ENCODE measurements around the gene MBD3.

Gene MBD3

DNA sequence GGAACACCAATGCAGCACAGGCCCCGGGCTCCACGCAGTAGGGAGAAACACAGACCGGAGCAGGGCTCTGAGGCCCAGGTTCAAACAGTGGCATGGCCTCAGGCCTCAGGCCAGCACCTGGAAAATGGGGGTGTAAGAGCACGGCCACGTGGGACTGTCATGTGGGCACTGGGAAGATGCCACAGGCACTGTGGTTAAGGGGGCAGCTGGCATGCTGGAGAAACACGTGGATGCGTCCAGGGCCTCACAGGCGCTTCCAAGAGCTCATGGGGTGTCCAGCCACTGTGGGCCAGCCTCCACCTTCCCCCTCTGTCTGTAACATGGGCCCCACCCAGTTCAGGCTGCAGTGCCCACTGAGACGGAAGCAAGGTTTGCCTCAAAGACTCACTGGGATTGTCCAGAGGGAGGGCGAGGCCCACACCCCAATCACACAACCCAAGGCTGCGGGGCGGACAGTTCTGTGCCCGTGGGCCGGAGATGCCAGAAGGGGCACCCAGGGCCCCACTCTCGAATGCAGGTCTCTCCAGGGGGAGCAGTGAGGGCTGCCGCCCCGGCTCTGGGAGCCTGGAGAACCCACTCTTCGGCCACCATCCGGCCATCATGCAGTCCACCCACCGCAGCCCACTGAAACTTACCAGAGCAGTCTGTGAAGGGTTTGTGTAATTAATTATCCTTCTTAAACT lies 6.3 kb upstream of the MBD3 start:
- no peak for DNase-seq (ENCODE audit: low read depth in 2 of 2)

GRCh38 chr19:1593501-1593772 lies 772 bp upstream of the MBD3 start:
- no peak for DNase-seq (ENCODE audit: low read depth in 2 of 2)

DNA sequence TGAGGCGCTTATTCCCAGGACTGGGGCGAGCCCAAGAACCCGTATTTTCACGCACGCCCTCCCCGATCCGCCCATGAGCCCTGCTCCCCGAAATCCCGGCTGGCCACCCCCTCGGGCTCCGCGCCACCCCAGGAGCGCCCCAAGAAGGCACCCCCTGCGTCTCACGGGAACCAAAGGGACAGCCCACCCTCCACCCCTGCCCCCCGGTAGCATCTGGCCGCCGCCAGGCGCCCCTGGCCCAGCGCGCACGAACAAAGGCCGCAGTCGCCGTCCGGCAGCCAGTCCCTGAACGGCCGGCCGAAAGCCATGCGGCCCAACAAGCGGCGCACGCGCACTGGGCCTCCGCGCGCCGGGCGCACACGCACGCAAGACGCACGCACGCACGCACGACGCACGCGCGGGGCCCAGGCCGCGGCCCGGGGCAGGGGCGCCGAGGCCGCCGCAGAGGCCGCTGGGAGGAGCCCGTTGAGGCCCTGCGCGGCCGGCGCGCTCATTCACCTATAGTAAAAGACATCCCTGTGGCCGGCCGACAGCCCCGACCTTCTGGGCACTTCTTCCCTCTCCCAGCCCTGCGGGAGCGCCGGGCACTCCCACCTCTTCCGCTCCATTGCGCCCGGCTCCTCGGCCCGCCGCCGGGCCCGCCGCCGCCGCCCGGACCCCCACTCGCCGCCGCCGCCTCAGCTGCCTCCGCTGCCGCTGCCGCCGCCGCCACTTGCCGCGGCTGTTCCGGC lies 476 bp downstream of the MBD3 start:
- peak; percentile 77 to 78 for DNase-seq (ENCODE audit: low read depth in 2 of 2)

DNA sequence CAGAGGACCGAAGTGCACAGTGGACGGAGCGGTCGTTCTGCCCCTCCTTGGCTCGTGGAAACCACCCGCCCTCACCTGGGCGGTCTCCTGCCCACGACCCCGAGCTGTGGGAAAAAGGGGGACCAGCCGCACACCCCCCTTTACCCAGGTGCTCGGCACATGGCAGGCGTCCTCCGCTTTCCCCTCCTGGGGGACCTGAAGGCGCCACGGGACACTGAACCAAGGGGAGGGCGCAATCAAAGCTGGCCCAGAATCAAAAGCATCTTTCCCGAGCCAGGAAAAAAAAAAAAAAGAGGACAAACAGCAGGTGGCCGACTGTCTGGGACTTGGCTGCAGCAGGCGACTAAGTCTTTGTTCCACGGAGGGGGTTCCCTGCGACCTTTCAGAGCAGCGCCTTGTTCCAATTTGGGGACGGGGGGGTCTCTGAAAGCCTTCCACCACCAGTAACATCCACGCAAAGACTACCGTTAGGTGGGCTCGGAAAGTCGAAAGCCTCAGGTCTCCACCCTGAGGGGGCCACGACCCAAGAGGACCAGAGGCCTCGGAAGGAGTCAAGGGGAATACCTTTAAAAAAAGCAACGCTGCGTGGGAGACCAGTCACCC lies 1.1 kb downstream of the MBD3 start:
- no peak for DNase-seq (ENCODE audit: low read depth in 2 of 2)

DNA sequence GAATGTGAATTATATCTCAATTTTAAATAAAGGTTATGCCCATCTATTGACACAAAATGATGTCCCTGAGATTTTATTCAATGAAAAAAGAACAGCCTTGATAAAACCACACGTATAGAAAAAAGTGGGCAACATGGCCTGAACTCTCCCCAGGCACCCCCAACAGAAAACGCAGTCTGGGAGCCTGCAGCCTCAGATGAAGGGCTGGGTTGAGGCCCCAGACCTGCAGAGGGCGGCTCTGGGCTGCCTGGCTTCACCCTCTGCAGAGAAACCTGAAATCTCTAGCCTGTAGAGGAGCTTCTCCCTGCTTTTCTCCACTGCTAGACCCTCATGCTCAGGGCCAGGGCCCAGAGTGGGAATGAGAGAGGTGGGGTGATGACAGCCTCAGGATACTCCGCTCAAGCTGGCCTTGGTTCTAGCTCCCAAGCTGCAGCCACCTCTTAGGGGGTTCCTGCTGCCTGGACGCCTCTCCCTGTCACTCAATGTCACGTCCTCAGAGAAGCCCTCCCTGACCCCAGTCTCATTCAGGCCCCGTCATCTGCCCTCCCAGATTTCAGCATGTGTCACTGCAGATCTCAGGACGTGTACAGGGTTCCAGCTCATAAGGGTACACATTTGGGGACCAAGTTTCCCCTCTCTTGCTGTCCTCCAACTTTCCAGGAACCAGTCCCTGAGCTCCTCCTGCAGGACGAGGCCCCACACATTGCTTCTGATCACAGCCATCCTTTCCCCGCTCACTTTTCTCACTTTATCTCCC lies 1.8 kb downstream of the MBD3 start:
- DNase-seq (ENCODE audit: low read depth in 2 of 2) = no peak

- DNase-seq (ENCODE audit: low read depth in 2 of 2) = no peak
Observed at GRCh38 chr19:1587872-1588271, 4.8 kb downstream of the MBD3 start.

DNA sequence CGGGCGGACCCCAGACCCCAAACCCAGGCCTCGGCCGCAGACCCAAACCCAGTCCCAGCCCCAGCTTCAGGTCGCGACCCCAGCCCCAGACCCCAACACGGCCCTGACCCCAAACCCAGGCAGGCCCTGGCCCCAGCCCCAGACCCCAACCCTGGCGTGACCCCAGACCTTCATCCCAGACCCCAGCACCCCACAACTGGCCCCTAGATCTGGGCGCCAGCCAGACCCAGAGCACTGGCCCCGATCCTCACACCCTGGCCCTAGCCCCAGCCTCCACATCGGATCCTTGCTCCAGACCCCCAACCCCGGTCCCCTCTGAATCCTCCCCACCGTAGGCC lies 7.5 kb downstream of the MBD3 start:
- DNase-seq (ENCODE audit: low read depth in 2 of 2) = no peak

DNA sequence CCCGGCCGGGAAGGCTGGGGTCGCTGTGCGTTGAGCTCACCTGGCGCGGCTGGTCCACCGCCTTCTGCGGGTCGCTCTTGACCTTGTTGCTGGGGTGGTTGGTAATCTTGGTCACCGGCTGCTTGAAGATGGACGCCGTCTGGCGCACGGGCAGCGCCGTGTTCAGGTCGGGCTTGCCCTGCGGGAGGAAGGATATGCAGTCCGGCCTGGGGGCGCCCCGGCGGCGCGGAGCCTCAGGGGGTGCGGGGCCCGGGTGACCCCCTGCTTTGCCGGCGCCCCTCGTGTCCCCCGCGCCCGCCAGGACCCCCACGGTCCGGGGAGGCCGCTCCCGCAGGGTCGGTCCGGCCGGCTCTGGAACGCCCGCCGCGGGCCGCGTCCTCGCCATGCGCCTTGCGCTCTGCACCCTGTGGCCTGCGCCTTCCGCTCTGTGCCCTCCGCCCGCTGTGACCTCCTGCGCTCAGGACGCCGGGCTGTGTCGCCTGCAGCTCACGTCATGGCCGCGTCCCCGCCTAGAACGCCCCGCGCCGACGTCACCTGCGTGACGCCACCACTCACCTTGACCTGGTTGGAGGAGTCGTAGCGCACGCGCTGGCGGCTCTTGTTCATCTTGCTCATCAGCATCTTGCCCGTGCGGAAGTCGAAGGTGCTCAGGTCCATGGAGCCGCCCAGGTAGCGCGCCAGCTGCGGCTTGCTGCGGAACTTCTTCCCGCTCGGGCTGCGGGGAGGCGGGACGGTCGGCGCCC lies 8.0 kb downstream of the MBD3 start:
- no peak for DNase-seq (ENCODE audit: low read depth in 2 of 2)

GRCh38 chr19:1582201-1582600 lies 10.5 kb downstream of the MBD3 start:
- no peak for DNase-seq (ENCODE audit: low read depth in 2 of 2)

DNA sequence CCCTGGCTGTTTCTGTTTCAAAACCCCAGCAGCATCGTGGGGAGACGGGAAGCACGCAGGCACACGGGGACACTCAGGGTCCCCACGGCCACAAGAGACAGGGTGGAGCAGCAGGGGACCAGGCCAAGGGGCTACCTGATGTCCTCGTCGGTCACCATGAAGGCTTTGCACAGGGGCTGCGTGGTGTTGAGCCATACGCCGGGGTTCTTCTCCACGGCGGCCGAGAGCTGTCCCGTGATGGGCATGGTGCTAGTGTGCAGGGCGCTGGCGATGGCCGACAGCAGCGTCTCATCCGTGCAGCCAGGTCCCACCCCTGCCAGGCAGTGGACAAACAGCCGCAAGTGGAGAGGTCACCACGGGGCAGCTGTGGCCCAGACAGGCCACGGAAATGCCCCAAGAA lies 11.7 kb downstream of the MBD3 start:
- DNase-seq (ENCODE audit: low read depth in 2 of 2) = no peak

DNA sequence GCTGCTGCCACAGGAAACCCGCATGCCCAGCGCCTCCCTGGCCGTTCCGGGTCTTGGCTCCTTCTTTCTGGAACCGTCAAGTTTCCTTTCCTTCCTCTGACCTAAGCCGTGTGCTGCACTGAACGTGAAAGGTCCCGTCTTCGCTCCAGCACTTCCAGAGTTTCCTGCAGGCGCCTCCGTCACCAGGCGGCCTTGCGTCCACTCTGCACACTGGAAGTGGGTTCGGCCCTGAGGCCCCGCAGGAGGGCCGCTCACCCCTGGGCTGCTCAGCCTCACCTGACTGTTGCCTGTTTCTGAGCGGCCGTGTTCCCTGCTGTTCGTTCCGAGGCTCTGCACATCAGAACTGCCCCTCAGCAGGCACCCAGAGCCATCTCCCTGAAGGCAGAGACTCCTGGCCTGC lies 12.3 kb downstream of the MBD3 start:
- DNase-seq (ENCODE audit: low read depth in 2 of 2) = no peak

DNA sequence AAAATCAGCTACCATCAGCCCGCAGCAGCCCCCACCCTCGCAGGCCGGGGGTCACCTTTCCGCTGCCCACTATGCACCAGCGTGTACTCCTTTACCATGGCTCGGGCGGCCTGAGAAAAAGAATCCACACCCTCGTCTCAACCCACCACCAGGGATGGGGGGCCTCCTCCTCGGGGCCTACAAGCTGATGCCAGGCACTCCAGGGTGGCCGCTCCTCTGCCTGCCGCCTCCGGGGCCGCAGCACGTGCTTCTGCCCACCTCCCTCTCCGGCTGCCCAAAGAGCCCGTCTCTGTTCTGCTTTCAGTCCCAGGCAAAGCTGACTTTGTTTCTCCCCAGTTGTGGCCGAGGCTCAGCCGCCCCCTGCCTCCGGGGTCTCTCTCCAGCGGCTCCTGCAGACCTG lies 13.4 kb downstream of the MBD3 start:
- no peak for DNase-seq (ENCODE audit: low read depth in 2 of 2)

DNA sequence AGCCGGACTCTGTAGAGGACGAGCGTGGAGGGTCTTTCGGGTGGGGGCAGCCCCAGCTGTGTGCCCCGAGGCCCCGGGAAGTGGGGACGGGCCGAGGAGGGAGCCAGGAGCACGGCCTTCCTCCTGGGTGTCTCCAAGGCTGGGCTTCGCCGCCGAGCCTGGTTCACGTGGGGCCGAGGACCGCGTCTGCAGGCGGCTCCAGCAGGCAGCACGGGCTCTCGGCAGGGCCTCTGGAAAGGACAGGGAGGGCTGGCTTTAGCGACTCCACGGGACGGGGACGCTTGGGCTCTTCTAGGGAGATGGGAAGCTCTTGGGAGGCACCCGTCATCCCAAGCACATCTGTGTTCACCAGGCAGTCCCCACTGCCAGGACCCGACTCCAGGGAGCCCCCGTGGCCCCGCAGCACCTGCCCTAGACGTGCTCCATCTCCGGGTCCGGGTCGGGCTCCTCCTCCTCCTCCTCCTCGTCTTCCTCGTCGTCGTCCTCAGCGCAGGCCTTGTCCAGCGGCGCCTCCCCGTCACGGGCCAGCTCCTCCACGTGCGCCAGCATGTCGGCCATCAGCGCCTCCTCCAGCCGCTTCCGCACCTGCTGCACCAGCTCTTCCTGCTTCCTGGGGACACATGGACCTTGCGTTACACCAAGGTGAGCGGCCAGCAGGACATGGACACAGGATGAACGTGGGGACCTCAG lies 14.6 kb downstream of the MBD3 start:
- DNase-seq (ENCODE audit: low read depth in 2 of 2) = no peak

DNA sequence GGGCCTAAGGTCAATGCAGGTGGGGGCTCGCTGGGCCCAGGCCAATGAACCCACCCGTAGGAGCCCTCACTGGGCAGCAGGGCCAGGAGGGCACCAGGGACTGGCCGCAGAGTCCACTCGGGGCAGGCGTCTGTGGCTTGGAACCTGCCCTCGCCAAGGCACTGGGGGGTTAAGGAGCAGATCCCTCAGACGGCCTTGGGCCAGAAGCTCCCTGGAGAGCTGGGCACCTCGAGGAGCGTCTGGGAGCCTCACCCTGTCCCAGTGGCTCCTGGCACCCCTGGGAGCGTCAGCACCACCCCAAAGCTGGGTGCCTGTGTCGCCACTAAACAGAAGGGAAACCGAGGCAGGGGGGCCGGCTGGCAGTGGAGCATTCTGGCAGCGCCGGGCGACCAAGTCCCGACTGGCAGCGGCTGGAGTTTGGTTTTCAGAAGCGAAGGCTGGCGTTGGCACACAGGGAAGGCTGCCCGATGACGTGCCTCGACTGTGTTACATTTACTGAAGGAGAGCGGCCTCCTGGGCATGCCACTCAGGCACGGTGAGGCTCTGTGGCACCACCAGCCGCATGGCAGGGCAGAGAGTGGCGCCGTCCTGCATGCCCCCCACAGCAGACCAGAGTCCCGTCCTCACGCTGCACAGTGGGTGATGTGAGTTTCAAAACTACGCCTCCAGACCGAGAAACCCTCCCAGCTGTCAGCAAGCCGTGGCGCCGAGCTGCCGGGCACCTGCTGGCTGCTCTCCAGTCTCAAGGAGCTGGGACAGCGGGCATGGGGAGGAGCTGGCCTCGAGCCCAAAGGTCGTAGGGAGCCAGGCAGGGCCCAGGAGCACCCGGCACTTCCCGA lies 15.4 kb downstream of the MBD3 start:
- DNase-seq (ENCODE audit: low read depth in 2 of 2) = no peak

GRCh38 chr19:1576242-1577089 lies 16.2 kb downstream of the MBD3 start:
- no peak for DNase-seq (ENCODE audit: low read depth in 2 of 2)

GRCh38 chr19:1575323-1576241 lies 17.1 kb downstream of the MBD3 start:
- no peak for DNase-seq (ENCODE audit: low read depth in 2 of 2)

DNA sequence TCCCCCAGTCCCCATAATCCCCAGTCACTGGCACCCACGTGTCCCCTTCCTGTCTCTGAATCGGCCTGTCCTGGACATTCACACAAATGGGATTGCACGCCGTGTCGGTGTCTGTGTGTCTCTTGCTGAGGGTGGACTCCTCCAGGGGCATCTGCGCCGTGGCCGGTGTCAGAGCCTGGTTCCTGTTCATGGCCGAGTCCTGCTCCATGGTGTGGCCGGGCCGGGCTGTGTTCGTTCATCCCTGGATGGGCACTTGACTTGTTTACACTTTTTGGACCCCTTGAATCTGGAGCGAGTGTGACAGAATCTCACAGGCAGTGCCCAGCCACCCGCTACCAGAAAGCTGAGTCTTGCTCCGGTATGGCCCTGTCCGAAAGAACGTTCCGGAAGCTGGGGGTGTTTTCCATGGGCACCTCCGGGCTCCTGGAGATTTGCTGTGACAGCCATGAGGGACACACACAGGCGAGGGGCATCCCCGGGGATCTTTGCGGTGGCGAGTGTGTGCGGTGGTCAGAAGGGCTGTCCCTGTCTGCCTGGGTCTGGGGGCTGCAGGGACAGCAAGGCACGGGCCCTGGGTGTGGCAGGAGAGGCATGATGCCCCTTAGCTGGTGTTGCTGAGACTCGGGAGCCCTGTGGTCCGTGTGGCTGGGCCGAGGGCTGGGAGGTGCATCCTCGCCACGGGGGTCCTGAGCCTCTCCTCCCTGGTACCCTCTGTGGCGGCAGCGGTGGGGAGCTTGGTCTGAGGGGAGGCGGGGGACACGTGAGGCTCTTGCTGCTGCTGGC lies 18.1 kb downstream of the MBD3 start:
- DNase-seq (ENCODE audit: low read depth in 2 of 2) = no peak

- DNase-seq (ENCODE audit: low read depth in 2 of 2) = no peak
Observed at GRCh38 chr19:1572795-1573194, 19.9 kb downstream of the MBD3 start.
